ENCODE results near the gene ATP13A3.

GRCh38 chr3:194373899-194374298, 112.9 kb downstream of the ATP13A3 start:
- TF ChIP-seq, protein P1, sequence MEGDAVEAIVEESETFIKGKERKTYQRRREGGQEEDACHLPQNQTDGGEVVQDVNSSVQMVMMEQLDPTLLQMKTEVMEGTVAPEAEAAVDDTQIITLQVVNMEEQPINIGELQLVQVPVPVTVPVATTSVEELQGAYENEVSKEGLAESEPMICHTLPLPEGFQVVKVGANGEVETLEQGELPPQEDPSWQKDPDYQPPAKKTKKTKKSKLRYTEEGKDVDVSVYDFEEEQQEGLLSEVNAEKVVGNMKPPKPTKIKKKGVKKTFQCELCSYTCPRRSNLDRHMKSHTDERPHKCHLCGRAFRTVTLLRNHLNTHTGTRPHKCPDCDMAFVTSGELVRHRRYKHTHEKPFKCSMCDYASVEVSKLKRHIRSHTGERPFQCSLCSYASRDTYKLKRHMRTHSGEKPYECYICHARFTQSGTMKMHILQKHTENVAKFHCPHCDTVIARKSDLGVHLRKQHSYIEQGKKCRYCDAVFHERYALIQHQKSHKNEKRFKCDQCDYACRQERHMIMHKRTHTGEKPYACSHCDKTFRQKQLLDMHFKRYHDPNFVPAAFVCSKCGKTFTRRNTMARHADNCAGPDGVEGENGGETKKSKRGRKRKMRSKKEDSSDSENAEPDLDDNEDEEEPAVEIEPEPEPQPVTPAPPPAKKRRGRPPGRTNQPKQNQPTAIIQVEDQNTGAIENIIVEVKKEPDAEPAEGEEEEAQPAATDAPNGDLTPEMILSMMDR (IDR thresholded peaks at IDR 0.05) = no peak
- no peak for TF ChIP-seq POLR2AphosphoS5 (IDR thresholded peaks at IDR 0.05)
- no peak for TF ChIP-seq POLR2A (IDR thresholded peaks at IDR 0.05)
- TF ChIP-seq EP300 (IDR thresholded peaks at IDR 0.05) = no peak
